Suprapubic skin (tissue), 3 donors: Measurements from ENCODE around the gene JAML.

ENCODE experiments used
- CTCF ChIP-seq, 2 donors: fragments of 200-600 bp in 1 of 2; fragments of 450-650 bp in 1 of 2; sonication (generic) in 1 of 2; IDR thresholded peaks; one replicate each; pipeline ENCODE4 v1.5.1; 2016 to 2019; ENCODE audit warnings: antibody characterized with exemption in 2 of 2, mild to moderate bottlenecking in 1 of 2, moderate library complexity in 1 of 2
- EP300 ChIP-seq: sonication (generic); formaldehyde crosslinking; IDR thresholded peaks from one replicate; pipeline ENCODE4 v1.6.1; 2017; ENCODE audit warnings: antibody characterized with exemption

GRCh38 chr11:118151431-118151830, 73.4 kb downstream of the JAML start:
- no peak for TF ChIP-seq EP300
- no peak for TF ChIP-seq CTCF (IDR thresholded peaks at IDR 0.05)
